Measurements from ENCODE around the gene INHA. TPM values are rescaled to one million over a fixed set of nuclear protein-coding genes. Genes with fewer than 3 reads are reported as not detected.

Gene INHA
- polyA plus RNA-seq, 3 donors: 0.33 to 6.5 (median 0.56) TPM

GRCh38 chr2:219618733-219619122 is 46.6 kb downstream of the INHA start:
- 71 to 93% (median 88%) methylated on average over 3 of the region's 3 CpGs for WGBS, 3 donors

DNA sequence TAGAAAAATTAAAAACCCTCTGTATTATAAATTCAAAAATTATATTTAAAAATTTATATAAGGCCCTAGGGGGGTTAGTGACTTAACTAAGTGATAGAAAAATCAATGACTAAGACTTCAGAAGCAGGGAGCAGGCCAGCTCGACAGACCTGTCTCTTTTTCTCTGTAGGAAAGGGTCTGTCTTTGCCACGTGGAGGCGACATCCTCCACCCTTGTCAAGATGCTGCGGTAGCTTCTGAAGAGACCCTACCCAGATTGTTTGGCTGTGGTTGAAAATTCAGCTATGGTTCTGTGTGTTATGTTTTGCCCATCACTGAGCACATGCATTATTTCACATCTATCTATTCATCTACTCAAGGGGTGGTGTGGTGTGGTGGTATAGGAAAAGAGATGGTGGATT is 47.1 kb downstream of the INHA start:
- no peak overlapping the region for H3K27ac ChIP-seq (ENCODE audit: low read depth, low read length)
- 64 to 77% (median 71%) methylated on average over 4 of the region's 4 CpGs for WGBS, 3 donors

More at GRCh38 chr2:219618733-219619122, 46.6 kb downstream of the INHA start:
- H3K27ac ChIP-seq (ENCODE audit: low read depth, low read length): no peak overlapping the region

DNA sequence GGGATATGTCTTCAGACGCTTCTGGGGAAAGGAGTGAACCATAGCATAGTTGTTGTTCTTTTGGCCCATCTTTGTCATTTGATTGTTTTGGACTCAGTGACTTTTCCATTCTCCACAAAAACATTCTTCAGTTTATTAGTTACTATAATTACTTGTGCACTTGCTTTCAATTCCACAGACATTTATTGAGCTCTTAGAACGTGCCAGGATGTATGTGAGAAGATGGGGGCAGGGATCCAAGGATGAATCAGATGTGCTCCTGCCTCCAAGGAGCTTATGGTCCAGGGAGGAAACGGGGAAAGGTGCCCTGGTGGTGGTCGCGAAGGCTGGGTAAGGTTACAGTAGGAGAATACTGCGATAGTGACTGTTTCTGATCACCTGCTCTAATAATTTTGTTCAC is 48.4 kb downstream of the INHA start:
- WGBS, 3 donors: 79 to 92% (median 90%) methylated on average over 6 of the region's 6 CpGs

DNA sequence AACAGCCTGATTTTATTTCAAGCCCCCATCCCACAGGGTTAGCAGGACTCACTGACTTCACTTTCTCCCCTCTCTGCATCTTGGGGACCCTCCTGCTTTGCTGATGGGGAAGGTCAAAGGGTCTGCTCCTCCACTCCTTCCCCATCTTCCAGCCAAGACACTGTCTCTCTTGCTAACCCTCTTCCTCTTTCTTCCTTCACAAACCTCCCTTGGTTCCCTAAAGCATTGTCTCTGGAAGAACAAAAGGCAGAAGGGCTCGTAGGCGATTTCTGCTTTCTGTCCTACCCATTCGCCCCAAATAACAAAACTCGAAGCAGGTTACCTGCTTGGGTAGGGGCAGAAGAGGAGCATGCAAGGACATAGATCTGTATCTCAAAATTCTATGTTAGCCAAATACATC is 49.8 kb downstream of the INHA start:
- WGBS, 3 donors: 68 to 87% (median 72%) methylated on average over 4 of the region's 4 CpGs
- H3K27ac ChIP-seq (ENCODE audit: low read depth, low read length): no peak overlapping the region

More for the DNA sequence above, 48.4 kb downstream of the INHA start:
- H3K27ac ChIP-seq (ENCODE audit: low read depth, low read length): no peak overlapping the region

GRCh38 chr2:219622472-219622871 is 50.4 kb downstream of the INHA start:
- 94 to 98% (median 94%) methylated on average over 2 of the region's 2 CpGs for WGBS, 3 donors
- H3K27ac ChIP-seq (ENCODE audit: low read depth, low read length): no peak overlapping the region

DNA sequence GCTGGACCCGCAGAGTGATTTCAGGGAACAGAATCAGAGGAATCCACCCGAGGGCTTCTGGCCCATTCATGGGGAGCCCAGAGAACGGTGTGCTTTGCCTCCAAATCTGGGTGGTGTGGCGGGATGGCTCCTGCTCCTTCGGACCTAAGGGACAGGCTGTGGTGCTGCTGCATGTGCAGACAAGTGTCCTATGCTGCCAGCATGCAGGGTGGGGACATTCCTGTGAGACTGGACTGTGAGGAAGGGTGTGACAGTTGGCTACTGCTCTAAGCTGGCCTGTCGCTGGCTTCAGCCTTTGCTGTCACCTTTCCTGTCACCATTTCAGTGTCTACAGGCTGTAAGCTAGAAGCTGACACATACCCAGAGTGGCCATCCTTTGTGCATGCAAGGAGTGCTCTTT is 52.5 kb downstream of the INHA start:
- no peak overlapping the region for H3K27ac ChIP-seq (ENCODE audit: low read depth, low read length)
- WGBS, 3 donors: 77 to 88% (median 80%) methylated on average over 6 of the region's 6 CpGs

DNA sequence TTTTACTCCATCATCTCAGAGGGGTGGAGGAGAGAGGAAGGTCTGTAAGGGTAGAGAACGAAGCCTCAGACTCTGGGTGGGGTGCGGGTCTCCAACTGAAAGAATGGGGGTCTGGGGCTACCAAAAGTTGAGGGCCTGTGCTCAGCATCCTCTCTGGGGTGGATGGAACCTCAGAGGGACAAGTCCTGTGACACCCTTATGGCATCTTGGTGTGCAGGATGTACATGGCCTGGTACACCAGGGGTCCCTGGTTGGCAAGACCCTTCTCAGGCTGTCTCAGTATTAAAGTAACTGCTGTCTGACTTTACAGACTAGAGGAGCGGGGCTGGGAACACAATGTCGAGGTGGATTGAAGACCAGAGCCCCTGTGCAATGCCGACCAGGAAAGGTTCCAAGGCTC is 53.1 kb downstream of the INHA start:
- H3K27ac ChIP-seq (ENCODE audit: low read depth, low read length): no peak overlapping the region
- 92 to 97% (median 93%) methylated on average over 5 of the region's 5 CpGs for WGBS, 3 donors

Other genes with a start within 250 kb of the INHA start
- not detected for gene RESP18, start 239.6 kb upstream of the INHA start, polyA plus RNA-seq
- gene DNPEP, start 184.4 kb upstream of the INHA start, polyA plus RNA-seq: 100 to 1,000 TPM in 1 of 3 donors, 10 to 100 TPM in 2; 43.8 to 100 (median 95.8) TPM
- gene DES, start 153.9 kb upstream of the INHA start, polyA plus RNA-seq: 10 to 100 TPM; 18.9 to 35.8 (median 25.4) TPM
- 10 to 100 TPM in 1 of 3 donors, 1 to 10 TPM in 2; 3.4 to 22.5 (median 6.8) TPM for gene SPEG, start 137.5 kb upstream of the INHA start, polyA plus RNA-seq
- gene GMPPA, start 73.4 kb upstream of the INHA start, polyA plus RNA-seq: 10 to 100 TPM; 27.5 to 39.9 (median 35.8) TPM
- under 1 TPM in 2 of 3 donors, not detected in 1; 0.02 to 0.11 TPM for gene ASIC4, start 57.8 kb upstream of the INHA start, polyA plus RNA-seq
- 100 to 1,000 TPM in 1 of 3 donors, 10 to 100 TPM in 2; 15.7 to 113 (median 21.8) TPM for gene CHPF, start 28.5 kb upstream of the INHA start, polyA plus RNA-seq
- 1 to 10 TPM; 2.3 to 9.5 (median 3.7) TPM for gene TMEM198, start 28.3 kb upstream of the INHA start, polyA plus RNA-seq
- 10 to 100 TPM; 64.3 to 87.8 (median 66.4) TPM for gene OBSL1, start 771 bp upstream of the INHA start, polyA plus RNA-seq
- gene STK11IP, start 25.5 kb downstream of the INHA start, polyA plus RNA-seq: 10 to 100 TPM; 13.0 to 16.8 (median 15.7) TPM
- gene SLC4A3, start 55.3 kb downstream of the INHA start, polyA plus RNA-seq: 10 to 100 TPM in 1 of 3 donors, 1 to 10 TPM in 2; 2.7 to 10.7 (median 3.5) TPM